Measurements from ENCODE around the gene SNAP91.

The SNAP91 gene

DNA sequence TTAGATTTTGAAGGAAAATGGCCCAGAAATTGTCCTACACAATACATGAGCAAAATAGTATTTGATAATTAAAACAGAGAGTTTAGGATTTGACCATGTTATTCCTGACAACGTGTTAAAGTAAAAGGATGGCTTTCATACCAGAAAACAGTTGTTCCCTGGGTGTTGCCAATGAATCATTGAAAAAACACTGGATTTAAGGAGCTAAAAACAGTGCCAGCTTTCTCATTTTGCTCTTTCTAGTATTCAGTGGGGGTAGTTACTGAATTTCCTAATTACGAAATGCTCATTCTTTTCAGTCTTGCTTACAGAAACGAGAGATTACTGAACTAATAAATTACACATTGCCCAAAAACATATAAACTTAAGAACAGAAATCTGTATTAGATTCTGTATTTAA, 26.6 kb upstream of the SNAP91 start:
- Histone ChIP-seq H3K27me3 (no peaks in the 10 kb centered on the region), H3K27ac (no peak overlapping the region), H3K36me3 (no peaks in the 10 kb centered on the region), H3K4me1 (ENCODE audit: control insufficient read depth in 1 of 2, insufficient read depth in 1 of 2, low read depth in 1 of 2, low read length in 1 of 2) (no peaks in the 10 kb centered on the region), H3K4me3 (ENCODE audit: low read depth in 1 of 2, low read length in 1 of 2) (no peak overlapping the region), H3K9me3 (no peaks in the 10 kb centered on the region)
- TF ChIP-seq, protein P1, sequence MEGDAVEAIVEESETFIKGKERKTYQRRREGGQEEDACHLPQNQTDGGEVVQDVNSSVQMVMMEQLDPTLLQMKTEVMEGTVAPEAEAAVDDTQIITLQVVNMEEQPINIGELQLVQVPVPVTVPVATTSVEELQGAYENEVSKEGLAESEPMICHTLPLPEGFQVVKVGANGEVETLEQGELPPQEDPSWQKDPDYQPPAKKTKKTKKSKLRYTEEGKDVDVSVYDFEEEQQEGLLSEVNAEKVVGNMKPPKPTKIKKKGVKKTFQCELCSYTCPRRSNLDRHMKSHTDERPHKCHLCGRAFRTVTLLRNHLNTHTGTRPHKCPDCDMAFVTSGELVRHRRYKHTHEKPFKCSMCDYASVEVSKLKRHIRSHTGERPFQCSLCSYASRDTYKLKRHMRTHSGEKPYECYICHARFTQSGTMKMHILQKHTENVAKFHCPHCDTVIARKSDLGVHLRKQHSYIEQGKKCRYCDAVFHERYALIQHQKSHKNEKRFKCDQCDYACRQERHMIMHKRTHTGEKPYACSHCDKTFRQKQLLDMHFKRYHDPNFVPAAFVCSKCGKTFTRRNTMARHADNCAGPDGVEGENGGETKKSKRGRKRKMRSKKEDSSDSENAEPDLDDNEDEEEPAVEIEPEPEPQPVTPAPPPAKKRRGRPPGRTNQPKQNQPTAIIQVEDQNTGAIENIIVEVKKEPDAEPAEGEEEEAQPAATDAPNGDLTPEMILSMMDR (IDR thresholded peaks at IDR 0.05) = no peak

DNA sequence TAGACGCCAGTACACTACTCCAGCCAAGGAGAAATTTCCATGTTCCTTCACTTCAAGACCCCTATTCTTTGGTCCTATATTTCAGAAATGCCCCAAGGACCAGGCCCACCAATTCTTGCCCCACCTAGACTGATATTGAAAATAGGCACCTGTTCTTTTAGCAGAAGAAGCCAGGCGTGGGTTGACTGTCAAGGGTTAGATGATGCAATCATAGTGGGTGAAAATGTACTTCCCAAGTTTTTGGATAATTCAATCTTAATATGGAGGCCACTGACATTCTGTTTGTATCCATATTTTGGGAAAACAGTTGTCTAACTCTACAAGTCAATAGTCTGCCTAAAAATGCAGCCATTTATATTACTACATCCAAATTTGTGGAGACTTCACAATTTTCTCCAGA, 21.0 kb upstream of the SNAP91 start:
- H3K4me1 ChIP-seq (ENCODE audit: control insufficient read depth in 1 of 2, insufficient read depth in 1 of 2, low read depth in 1 of 2, low read length in 1 of 2) = no peaks in the 10 kb centered on the region
- no peaks in the 10 kb centered on the region for H3K9me3 ChIP-seq
- no peaks in the 10 kb centered on the region for H3K27me3 ChIP-seq
- H3K4me3 ChIP-seq (ENCODE audit: low read depth in 1 of 2, low read length in 1 of 2) = no peak overlapping the region
- no peak overlapping the region for H3K27ac ChIP-seq
- TF ChIP-seq, protein P1 (IDR thresholded peaks at IDR 0.05) = no peak
- no peaks in the 10 kb centered on the region for H3K36me3 ChIP-seq

DNA sequence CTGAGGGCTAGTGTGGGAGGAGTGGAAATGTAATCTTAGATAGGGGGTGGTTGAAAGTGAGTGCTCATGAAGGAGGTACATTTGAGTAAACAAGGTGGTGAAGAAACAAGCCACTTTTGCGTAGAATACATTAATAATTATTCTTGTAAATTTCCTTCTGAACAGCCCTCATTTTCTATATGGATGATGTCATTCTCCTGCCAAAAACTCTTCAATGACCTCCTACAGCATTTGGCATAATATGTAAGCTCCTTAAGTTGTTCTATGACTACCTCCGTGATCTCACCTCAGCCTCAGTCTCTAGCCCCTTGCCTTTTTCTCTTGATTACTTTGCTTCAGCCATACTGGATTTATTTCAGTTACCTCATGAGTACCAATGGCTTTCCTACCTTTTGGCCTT, 14.0 kb upstream of the SNAP91 start:
- TF ChIP-seq, protein P1 (IDR thresholded peaks at IDR 0.05) = no peak
- Histone ChIP-seq H3K27me3 (no peaks in the 10 kb centered on the region), H3K4me3 (ENCODE audit: low read depth in 1 of 2, low read length in 1 of 2) (no peak overlapping the region), H3K27ac (no peak overlapping the region), H3K36me3 (no peaks in the 10 kb centered on the region), H3K4me1 (ENCODE audit: control insufficient read depth in 1 of 2, insufficient read depth in 1 of 2, low read depth in 1 of 2, low read length in 1 of 2) (no peaks in the 10 kb centered on the region), H3K9me3 (peaks cover 6% of the 10 kb centered on the region)

DNA sequence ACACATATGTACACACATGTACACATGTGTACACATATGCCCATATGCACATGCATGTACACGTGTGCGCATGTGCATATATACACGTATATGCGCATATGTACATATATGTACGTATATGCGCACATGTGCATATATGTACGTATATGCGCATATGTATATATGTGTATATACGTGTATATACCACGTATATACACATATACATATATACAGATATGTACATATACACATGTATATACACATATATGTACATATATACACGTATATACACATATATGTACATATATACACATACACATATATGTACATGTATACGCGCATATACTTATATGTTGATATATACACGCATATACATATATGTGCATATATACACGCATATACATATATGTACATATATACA, 8.9 kb upstream of the SNAP91 start:
- H3K27ac ChIP-seq = no peak overlapping the region
- TF ChIP-seq, protein P1 (IDR thresholded peaks at IDR 0.05) = no peak
- H3K36me3 ChIP-seq = no peaks in the 10 kb centered on the region
- peaks cover 9% of the 10 kb centered on the region for H3K9me3 ChIP-seq
- no peak overlapping the region for H3K4me3 ChIP-seq (ENCODE audit: low read depth in 1 of 2, low read length in 1 of 2)
- H3K27me3 ChIP-seq = no peaks in the 10 kb centered on the region
- H3K4me1 ChIP-seq (ENCODE audit: control insufficient read depth in 1 of 2, insufficient read depth in 1 of 2, low read depth in 1 of 2, low read length in 1 of 2) = no peaks in the 10 kb centered on the region

DNA sequence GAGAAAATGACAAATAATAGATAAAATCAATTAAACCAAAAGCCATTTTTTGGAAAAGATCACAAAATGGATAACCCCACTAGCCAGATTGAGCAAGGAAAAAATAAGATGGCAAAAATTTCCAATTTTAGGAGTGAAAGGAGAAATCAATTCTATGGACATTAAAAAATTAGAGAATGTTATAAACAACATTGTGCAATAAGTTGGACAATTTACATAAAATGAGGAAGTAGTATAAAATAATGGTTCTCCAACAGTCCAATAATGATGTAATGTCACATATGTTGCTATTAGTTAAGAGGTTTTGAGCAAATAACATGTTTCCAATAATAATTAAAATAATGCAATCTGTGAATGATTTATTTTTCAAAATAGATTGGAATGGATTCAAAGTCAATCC, 3.1 kb upstream of the SNAP91 start:
- TF ChIP-seq, protein P1 (IDR thresholded peaks at IDR 0.05) = no peak
- Histone ChIP-seq H3K4me3 (ENCODE audit: low read depth in 1 of 2, low read length in 1 of 2) (no peak overlapping the region), H3K27me3 (peaks cover 44% of the 10 kb centered on the region), H3K27ac (no peak overlapping the region), H3K9me3 (no peaks in the 10 kb centered on the region), H3K4me1 (ENCODE audit: control insufficient read depth in 1 of 2, insufficient read depth in 1 of 2, low read depth in 1 of 2, low read length in 1 of 2) (no peaks in the 10 kb centered on the region), H3K36me3 (no peaks in the 10 kb centered on the region)

DNA sequence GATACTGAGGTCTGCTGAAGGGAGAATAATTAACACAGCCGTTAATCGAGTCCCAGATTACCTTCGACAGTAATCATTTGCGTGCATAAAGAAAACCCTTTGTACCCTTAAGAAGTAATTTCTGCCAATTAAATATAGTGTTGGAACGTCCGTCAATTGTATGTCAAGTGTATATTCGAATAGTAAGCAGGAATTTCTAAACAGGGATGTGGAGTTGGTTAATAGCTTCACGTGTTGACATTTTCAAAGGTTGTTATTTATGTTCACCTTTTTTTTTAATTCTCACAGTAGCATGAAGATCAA, 798 bp upstream of the SNAP91 start:
- Histone ChIP-seq H3K9me3 (no peaks in the 10 kb centered on the region), H3K4me1 (ENCODE audit: control insufficient read depth in 1 of 2, insufficient read depth in 1 of 2, low read depth in 1 of 2, low read length in 1 of 2) (no peaks in the 10 kb centered on the region), H3K36me3 (no peaks in the 10 kb centered on the region), H3K27ac (no peak overlapping the region), H3K4me3 (ENCODE audit: low read depth in 1 of 2, low read length in 1 of 2) (no peak overlapping the region), H3K27me3 (peaks cover 66% of the 10 kb centered on the region)
- TF ChIP-seq, protein P1 (IDR thresholded peaks at IDR 0.05) = no peak
